GM19438 (cell line): ENCODE measurements around the gene WASL.
"Not testable (repeated sequence)": the region's sequence is repeated elsewhere in the genome, so short reads cannot be mapped to it uniquely, and the experiment has no call there.

Experiments used
- ATAC-seq: cut with Tn5 transposase; IDR thresholded peaks from one replicate; pipeline ENCODE4 v1.9.1; 2021; ENCODE audit warnings: low read depth; ENCODE audit not compliant: unreplicated experiment

Gene WASL

GRCh38 chr7:123635551-123636359 is 113.0 kb downstream of the WASL start:
- ATAC-seq = no peak

DNA sequence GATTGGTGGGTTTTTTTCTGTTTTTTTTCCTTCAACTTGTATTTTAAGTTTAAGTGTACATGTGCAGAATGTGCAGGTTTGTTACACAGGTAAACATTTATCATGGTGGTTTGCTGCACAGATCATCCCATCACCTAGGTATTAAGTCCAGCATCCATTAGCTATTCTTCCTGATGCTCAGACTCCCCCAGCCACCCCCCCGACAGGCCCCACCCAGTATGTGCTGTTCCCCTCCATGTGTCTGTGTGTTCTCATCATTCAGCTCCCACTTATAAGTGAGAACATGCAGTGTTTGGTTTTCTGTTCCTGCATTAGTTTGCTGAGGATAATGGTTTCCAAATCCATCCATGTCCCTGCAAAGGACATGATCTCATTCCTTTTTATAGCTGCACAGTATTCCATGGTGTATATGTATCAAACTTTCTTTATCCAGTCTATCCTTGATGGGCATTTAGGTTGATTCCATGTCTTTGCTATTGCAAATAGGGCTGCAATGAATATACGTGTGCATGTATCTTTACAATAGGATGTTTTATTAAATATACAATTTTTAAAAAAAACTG is 114.7 kb downstream of the WASL start:
- ATAC-seq = not testable (repeated sequence)

DNA sequence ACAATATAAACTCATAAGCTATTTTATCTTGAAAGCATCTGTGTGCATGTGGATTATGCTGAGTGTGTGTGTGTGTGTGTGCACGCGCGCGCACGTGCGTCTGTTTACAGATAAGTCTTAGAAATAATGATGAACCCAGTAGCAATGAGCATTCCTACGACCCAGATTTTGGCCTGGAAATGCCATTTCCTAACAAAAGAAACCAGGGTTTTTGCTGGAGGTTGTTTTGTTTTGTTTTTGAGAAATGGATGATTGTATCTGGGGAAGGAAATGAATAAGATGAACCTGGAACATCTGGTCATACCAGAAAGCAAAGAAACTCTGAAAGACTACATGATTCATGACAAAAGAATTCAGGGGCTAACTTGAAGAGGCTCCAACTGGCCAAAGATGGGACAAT is 115.2 kb downstream of the WASL start:
- ATAC-seq = no peak

DNA sequence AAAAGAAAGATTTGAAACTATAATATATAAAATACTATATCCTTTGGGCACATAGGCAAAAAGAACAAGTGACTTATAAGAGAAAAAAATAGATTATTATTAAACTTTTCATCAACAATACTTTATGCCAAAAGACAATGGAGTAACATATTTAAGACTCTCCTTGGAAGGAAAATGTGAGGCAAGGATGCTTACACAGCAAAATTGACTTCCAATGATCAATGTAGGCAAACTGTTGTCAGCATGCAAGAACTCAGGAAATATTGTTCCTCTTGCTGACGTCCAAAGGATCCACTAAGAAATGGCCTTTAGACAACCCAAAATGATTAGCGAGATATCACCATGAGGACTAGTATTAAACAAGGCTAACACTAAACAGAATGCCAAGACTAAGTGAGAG is 116.0 kb downstream of the WASL start:
- no peak for ATAC-seq
